Immature natural killer cell (primary cell): ENCODE measurements around the gene SMR3B. TPM values are rescaled to one million over a fixed set of nuclear protein-coding genes. Genes with fewer than 3 reads are reported as not detected.

Source experiments
- DNase-seq, 3 donors: peaks; one replicate each; pipeline ENCODE4 v3.0.0; 2022; ENCODE audit warnings: mixed read lengths in 1 of 3
- H3K27ac Mint-ChIP-seq, 6 donors: one replicate each; pipeline ENCODE4 v1.8.0; 2020; ENCODE audit warnings: mixed read lengths in 6 of 6, mild to moderate bottlenecking in 5 of 6, inconsistent platforms in 4 of 6, moderate library complexity in 3 of 6
- H3K27me3 Mint-ChIP-seq, 3 donors: one replicate each; pipeline ENCODE4 v1.8.0; 2020 to 2021; ENCODE audit warnings: low read depth in 3 of 3, mild to moderate bottlenecking in 3 of 3, mixed read lengths in 3 of 3, moderate library complexity in 3 of 3, inconsistent platforms in 1 of 3
- H3K36me3 Mint-ChIP-seq, 3 donors: one replicate each; pipeline ENCODE4 v1.8.0; 2020; ENCODE audit warnings: mixed read lengths in 3 of 3, inconsistent platforms in 2 of 3, mild to moderate bottlenecking in 2 of 3
- H3K4me1 Mint-ChIP-seq, 2 donors: one replicate each; pipeline ENCODE4 v1.8.0; 2020; ENCODE audit warnings: inconsistent platforms in 2 of 2, mild to moderate bottlenecking in 2 of 2, mixed read lengths in 2 of 2, moderate library complexity in 1 of 2
- H3K4me3 Mint-ChIP-seq, 5 donors: one replicate each; pipeline ENCODE4 v1.8.0; 2020; ENCODE audit warnings: mild to moderate bottlenecking in 5 of 5, mixed read lengths in 5 of 5, inconsistent platforms in 3 of 5, moderate library complexity in 3 of 5
- H3K9me3 Mint-ChIP-seq, 6 donors: one replicate each; pipeline ENCODE4 v1.8.0; 2020; ENCODE audit warnings: mild to moderate bottlenecking in 6 of 6, mixed read lengths in 6 of 6, inconsistent platforms in 4 of 6, moderate library complexity in 3 of 6
- polyA plus RNA-seq, 3 donors: library from polyadenylated mRNA; unstranded; fragments of 300-500 nt; fragmentation: Illumina TruSeq; gene quantifications; one replicate each; pipeline ENCODE4 v1.2.3, GENCODE V29; 2021

The SMR3B gene
- polyA plus RNA-seq, 3 donors from 2014 or later: not detected

DNA sequence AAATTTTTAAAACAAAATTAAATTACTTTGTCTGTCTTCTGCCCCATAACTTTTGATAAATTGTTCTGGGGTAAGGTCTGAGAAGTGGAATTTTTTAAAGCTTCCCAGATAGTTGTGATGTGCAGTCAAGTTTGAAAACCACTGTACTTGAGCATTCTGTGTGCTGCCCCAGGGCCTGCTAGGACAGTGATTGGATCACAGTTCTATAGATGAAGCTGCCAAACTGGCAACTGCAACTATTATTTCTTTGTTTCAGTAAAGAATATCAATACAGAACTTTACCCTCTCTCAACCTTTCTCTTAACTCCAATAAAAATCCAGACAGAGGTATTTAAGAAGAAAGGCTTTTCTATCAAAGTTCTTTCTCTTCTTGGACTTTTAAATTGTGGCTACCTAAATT is 14.6 kb downstream of the SMR3B start, which contains the start of gene OPRPN:
OPRPN (plus strand) TSS at position 361 of the 400 bp plus-strand sequence. CDS start 1,346 bp downstream, outside the sequence.
- Mint-ChIP-seq H3K9me3 (peaks cover 0 to 5% (median 0%) of the 10 kb centered on the region in 6 donors), H3K4me1 (no peaks in the 10 kb centered on the region), H3K36me3 (no peaks in the 10 kb centered on the region), H3K27ac (no peak within 1 kb of the TSS), H3K27me3 (peaks cover 0 to 2% (median 0%) of the 10 kb centered on the region in 3 donors), H3K4me3 (no peak within 1 kb of the TSS)
- no peak for DNase-seq

DNA sequence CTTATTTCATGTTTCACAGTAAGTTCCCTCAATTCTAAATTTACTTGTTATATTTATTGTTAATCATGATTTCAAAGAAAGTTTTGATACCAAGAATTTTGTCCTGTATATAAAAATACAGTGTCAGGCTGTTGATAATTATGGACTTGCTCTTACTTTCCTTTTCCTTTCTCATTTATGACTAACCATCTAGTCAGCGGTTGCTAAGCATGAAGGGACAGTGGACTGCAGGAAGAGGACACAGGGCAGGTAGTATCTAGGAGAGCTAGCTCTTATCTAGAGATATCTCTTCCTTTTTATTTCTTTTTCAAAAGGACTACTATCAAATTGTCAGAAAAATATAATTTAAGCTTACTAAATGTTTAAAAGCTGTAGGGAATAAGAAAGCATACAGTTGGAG is 16.4 kb downstream of the SMR3B start:
- Mint-ChIP-seq H3K27me3 (peaks cover 0 to 2% (median 0%) of the 10 kb centered on the region in 3 donors), H3K36me3 (no peaks in the 10 kb centered on the region), H3K4me3 (no peak overlapping the region), H3K27ac (no peak overlapping the region), H3K9me3 (peaks cover 0 to 5% (median 1%) of the 10 kb centered on the region in 6 donors), H3K4me1 (no peaks in the 10 kb centered on the region)
- no peak for DNase-seq

DNA sequence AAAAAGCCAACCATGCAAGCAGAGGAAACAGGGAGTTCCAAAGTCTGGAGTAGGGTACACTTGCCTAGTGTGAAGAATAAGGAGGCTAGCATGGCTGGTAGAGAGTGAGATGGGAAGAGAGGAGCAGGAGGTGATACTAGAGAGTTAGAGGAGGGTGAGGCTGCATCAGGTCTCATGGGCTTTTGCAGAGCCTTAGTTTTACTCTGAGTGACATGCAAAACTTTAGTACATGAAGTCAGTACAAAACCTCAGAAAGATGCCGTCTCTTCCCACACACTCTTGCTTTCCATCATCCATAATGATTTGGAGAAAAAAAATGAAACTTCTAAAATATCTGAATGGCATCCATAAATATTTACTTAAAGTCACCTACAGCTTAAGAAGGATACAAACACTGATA is 19.8 kb downstream of the SMR3B start:
- no peak for DNase-seq
- no peaks in the 10 kb centered on the region for H3K4me1 Mint-ChIP-seq
- H3K36me3 Mint-ChIP-seq: no peaks in the 10 kb centered on the region
- H3K4me3 Mint-ChIP-seq: no peak overlapping the region
- peaks cover 0 to 3% (median under 1%) of the 10 kb centered on the region in 6 donors for H3K9me3 Mint-ChIP-seq
- peaks cover 0 to 5% (median 1%) of the 10 kb centered on the region in 3 donors for H3K27me3 Mint-ChIP-seq
- no peak overlapping the region for H3K27ac Mint-ChIP-seq

DNA sequence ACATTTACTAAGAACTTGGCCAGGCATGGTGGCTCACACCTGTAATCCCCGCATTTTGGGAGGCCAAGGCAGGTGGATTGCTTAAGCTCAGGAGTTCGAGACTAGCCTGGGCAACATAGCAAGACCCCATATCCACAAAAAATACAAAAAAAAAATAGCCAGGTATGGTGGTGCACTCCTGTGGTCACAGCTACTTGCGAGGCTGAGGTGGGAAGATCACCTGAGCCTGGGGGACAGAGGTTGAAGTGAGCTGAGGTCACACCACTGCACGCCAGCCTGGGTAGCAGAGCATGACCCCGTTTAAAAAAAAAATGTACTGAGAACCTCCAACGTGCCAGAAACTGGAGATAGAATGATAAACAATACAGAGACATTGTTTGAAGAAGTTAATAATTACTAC is 22.8 kb downstream of the SMR3B start:
- Mint-ChIP-seq H3K4me3 (no peak overlapping the region), H3K9me3 (peaks cover 0 to 3% (median under 1%) of the 10 kb centered on the region in 6 donors), H3K27ac (no peak overlapping the region), H3K27me3 (peaks cover 0 to 5% (median 1%) of the 10 kb centered on the region in 3 donors), H3K36me3 (no peaks in the 10 kb centered on the region), H3K4me1 (no peaks in the 10 kb centered on the region)
- DNase-seq: no peak

DNA sequence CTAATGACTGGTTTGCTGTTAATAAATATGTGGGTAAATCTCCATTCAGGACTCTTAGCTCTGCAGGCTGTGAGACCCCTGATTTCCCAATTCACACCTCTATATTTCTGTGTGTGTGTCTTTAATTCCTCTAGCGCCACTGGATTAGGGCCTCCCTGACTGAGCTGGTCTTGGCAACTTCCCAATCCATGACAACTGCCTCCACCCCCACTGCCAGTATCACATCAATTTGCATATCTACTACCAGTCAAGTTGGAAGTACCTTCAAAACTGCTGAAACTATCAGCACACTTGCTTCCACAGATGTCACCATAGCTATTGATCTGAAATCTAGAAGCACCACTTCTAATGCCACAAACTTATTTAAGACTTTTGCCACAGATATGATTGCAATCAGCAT is 42.4 kb downstream of the SMR3B start:
- H3K36me3 Mint-ChIP-seq: no peaks in the 10 kb centered on the region
- H3K27me3 Mint-ChIP-seq: peaks cover 0 to 3% (median 2%) of the 10 kb centered on the region in 3 donors
- DNase-seq: no peak
- no peaks in the 10 kb centered on the region for H3K4me1 Mint-ChIP-seq
- H3K27ac Mint-ChIP-seq: no peak overlapping the region
- H3K4me3 Mint-ChIP-seq: no peak overlapping the region
- peaks cover 5 to 18% (median 10%) of the 10 kb centered on the region in 6 donors for H3K9me3 Mint-ChIP-seq

DNA sequence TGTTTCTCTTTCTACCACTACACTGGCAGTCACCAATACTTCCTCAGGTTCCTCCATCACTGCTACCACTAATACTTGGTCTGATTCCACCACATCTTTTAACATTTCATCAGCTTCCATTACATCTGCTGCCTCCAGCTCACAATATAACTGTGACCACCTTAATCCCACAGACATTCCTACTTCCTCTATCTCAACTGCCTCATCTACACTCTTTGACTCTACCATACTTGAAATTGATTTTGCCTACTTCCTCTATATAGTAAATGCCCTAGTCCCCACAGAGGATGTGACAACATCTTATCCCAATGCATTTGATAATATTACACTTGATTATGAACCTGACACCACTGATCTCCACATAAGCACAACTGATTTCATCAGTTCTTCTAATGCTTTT is 43.9 kb downstream of the SMR3B start:
- Mint-ChIP-seq H3K9me3 (peaks cover 5 to 18% (median 9%) of the 10 kb centered on the region in 6 donors), H3K4me1 (no peaks in the 10 kb centered on the region), H3K27me3 (peaks cover 0 to 3% (median 2%) of the 10 kb centered on the region in 3 donors), H3K27ac (no peak overlapping the region), H3K4me3 (no peak overlapping the region), H3K36me3 (no peaks in the 10 kb centered on the region)
- DNase-seq: no peak

DNA sequence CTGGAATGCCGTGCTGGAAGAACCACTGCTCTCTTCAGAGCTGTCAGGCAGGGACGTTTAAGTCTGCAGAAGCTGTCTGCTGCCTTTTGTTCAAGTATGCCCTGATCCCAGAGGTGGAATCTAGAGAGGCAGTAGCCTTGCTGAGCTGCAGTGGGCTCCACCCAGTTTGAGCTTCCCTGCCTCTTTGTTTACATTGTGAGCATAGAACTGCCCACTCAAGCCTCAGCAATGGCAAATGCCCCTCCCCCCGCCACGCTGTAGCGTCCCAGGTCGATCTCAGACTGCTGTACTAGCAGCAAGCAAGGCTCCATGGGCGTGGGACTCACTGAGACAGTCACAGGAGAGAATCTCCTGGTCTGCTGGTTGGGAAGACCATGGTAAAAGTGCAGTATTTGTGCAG is 54.3 kb downstream of the SMR3B start:
- no peaks in the 10 kb centered on the region for H3K4me1 Mint-ChIP-seq

More for the DNA sequence above, 54.3 kb downstream of the SMR3B start:
- no peaks in the 10 kb centered on the region for H3K36me3 Mint-ChIP-seq
- H3K9me3 Mint-ChIP-seq: peaks cover 0 to 13% (median under 1%) of the 10 kb centered on the region in 6 donors
- no peak overlapping the region for H3K27ac Mint-ChIP-seq
- no peak for DNase-seq
- H3K4me3 Mint-ChIP-seq: no peak overlapping the region
- H3K27me3 Mint-ChIP-seq: no peaks in the 10 kb centered on the region

Other genes with a start within 250 kb of the SMR3B start
- not detected for gene PRR27, start 228.9 kb upstream of the SMR3B start, polyA plus RNA-seq
- gene ODAM, start 187.4 kb upstream of the SMR3B start, polyA plus RNA-seq: not detected
- not detected for gene FDCSP, start 157.0 kb upstream of the SMR3B start, polyA plus RNA-seq
- not detected for gene CSN3, start 140.5 kb upstream of the SMR3B start, polyA plus RNA-seq
- gene CABS1, start 48.1 kb upstream of the SMR3B start, polyA plus RNA-seq: not detected
- not detected for gene SMR3A, start 22.4 kb upstream of the SMR3B start, polyA plus RNA-seq
- gene OPRPN, start 14.8 kb downstream of the SMR3B start, polyA plus RNA-seq: not detected
- gene MUC7, start 89.1 kb downstream of the SMR3B start, polyA plus RNA-seq: not detected
- not detected for gene AMTN, start 135.4 kb downstream of the SMR3B start, polyA plus RNA-seq
- not detected for gene AMBN, start 209.1 kb downstream of the SMR3B start, polyA plus RNA-seq
- not detected for gene ENAM, start 245.6 kb downstream of the SMR3B start, polyA plus RNA-seq